Measurements from ENCODE around the gene PTCRA. TPM values are rescaled to one million over a fixed set of nuclear protein-coding genes. Genes with fewer than 3 reads are reported as not detected.

The PTCRA gene
- polyA plus RNA-seq, 3 donors = 0.27 to 0.83 (median 0.55) TPM

GRCh38 chr6:42925248-42925857, 9.5 kb downstream of the PTCRA start:
- H3K27ac ChIP-seq (ENCODE audit: low read depth in 1 of 2, low read length in 2 of 2) = no peak overlapping the region
- H3K4me1 ChIP-seq (ENCODE audit: control insufficient read depth in 1 of 2, insufficient read depth in 2 of 2, low read length in 2 of 2) = peaks cover 38 to 44% of the 10 kb centered on the region in 2 donors
- Mint-ChIP-seq H3K27ac (peak overlapping the region in 1 of 7 donors; percentile 41), H3K4me1 (peaks cover 36% of the 10 kb centered on the region), H3K9me3 (no peaks in the 10 kb centered on the region), H3K4me3 (no peak overlapping the region), H3K36me3 (no peaks in the 10 kb centered on the region), H3K27me3 (ENCODE audit: low read depth in 3 of 3) (peaks cover 2 to 4% (median 3%) of the 10 kb centered on the region in 3 donors)
- H3K79me2 ChIP-seq (ENCODE audit: insufficient read depth, low read length) = peaks cover 4% of the 10 kb centered on the region
- no peak overlapping the region for H3K4me2 ChIP-seq (replicated peaks; ENCODE audit: extremely low read depth, low read length, poor library complexity, severe bottlenecking)
- 90% methylated on average over 15 of the region's 23 CpGs for WGBS (ENCODE audit: insufficient coverage)
- H2AFZ ChIP-seq (ENCODE audit: insufficient read depth, low read depth, low read length, poor library complexity, severe bottlenecking) = no peak overlapping the region
- no peak overlapping the region for H3K4me3 ChIP-seq (replicated peaks in 1 of 3; ENCODE audit: low read depth in 2 of 3, low read length in 3 of 3)
- peaks cover 5% of the 10 kb centered on the region for H4K20me1 ChIP-seq (ENCODE audit: insufficient read depth, low read length)
- intact Hi-C loops (cut with micrococcal nuclease) = no loop called here
- no peak overlapping the region for H3K9ac ChIP-seq (ENCODE audit: insufficient read depth, low read length, poor library complexity, severe bottlenecking)
- no peaks in the 10 kb centered on the region for H3K27me3 ChIP-seq (ENCODE audit: control insufficient read depth in 2 of 2, insufficient read depth in 2 of 2, low read length in 2 of 2)
- no peaks in the 10 kb centered on the region for H3K36me3 ChIP-seq (replicated peaks in 1 of 2; ENCODE audit: control insufficient read depth in 1 of 2, insufficient read depth in 2 of 2, low read length in 2 of 2)
- H3K9me3 ChIP-seq (replicated peaks in 1 of 2; ENCODE audit: control insufficient read depth in 1 of 2, insufficient read depth in 1 of 2, low read length in 2 of 2) = no peaks in the 10 kb centered on the region
- DNase-seq = no peak
- TF ChIP-seq CTCF (IDR thresholded peaks at IDR 0.05) = no peak

GRCh38 chr6:42928986-42929820, 13.3 kb downstream of the PTCRA start, which contains the start of gene CNPY3:
Gene CNPY3, plus strand, starts transcription at chr6:42929480. Its CDS starts 91 bp downstream, at chr6:42929571.
- peak within 1 kb of the TSS; percentile 92 for H3K9ac ChIP-seq (ENCODE audit: insufficient read depth, low read length, poor library complexity, severe bottlenecking)
- H3K79me2 ChIP-seq (ENCODE audit: insufficient read depth, low read length) = peaks cover 43% of the 10 kb centered on the region
- no peaks in the 10 kb centered on the region for H3K9me3 ChIP-seq (replicated peaks in 1 of 2; ENCODE audit: control insufficient read depth in 1 of 2, insufficient read depth in 1 of 2, low read length in 2 of 2)
- Mint-ChIP-seq H3K4me1 (peaks cover 53% of the 10 kb centered on the region), H3K36me3 (peaks cover 15 to 25% of the 10 kb centered on the region in 2 donors), H3K27ac (peak within 1 kb of the TSS; percentile 98 to 100 (median 99)), H3K9me3 (no peaks in the 10 kb centered on the region), H3K27me3 (ENCODE audit: low read depth in 3 of 3) (peaks cover 1 to 3% (median 2%) of the 10 kb centered on the region in 3 donors), H3K4me3 (peak within 1 kb of the TSS; percentile 99)
- under 1% methylated on average over 55 of the region's 63 CpGs for WGBS (ENCODE audit: insufficient coverage)
- H2AFZ ChIP-seq (ENCODE audit: insufficient read depth, low read depth, low read length, poor library complexity, severe bottlenecking) = peak within 1 kb of the TSS; percentile 75
- peak; percentile 94 to 96 (median 95) for DNase-seq
- no peaks in the 10 kb centered on the region for H3K27me3 ChIP-seq (ENCODE audit: control insufficient read depth in 2 of 2, insufficient read depth in 2 of 2, low read length in 2 of 2)
- H3K36me3 ChIP-seq (replicated peaks in 1 of 2; ENCODE audit: control insufficient read depth in 1 of 2, insufficient read depth in 2 of 2, low read length in 2 of 2) = peaks cover 10 to 11% of the 10 kb centered on the region in 2 donors
- peak within 1 kb of the TSS; percentile 84 for H3K4me2 ChIP-seq (replicated peaks; ENCODE audit: extremely low read depth, low read length, poor library complexity, severe bottlenecking)
- peaks cover 38% of the 10 kb centered on the region for H4K20me1 ChIP-seq (ENCODE audit: insufficient read depth, low read length)
- intact Hi-C loops (cut with micrococcal nuclease) = no loop called here
- TF ChIP-seq CTCF (IDR thresholded peaks at IDR 0.05) = no peak
- H3K27ac ChIP-seq (ENCODE audit: low read depth in 1 of 2, low read length in 2 of 2) = peak within 1 kb of the TSS; percentile 93 to 97
- peak within 1 kb of the TSS; percentile 72 to 99 (median 86) for H3K4me3 ChIP-seq (replicated peaks in 1 of 3; ENCODE audit: low read depth in 2 of 3, low read length in 3 of 3)
- H3K4me1 ChIP-seq (ENCODE audit: control insufficient read depth in 1 of 2, insufficient read depth in 2 of 2, low read length in 2 of 2) = peaks cover 57 to 66% of the 10 kb centered on the region in 2 donors
